ENCODE data around the gene CNOT11. TPM values are rescaled to one million over a fixed set of nuclear protein-coding genes. Genes with fewer than 3 reads are reported as not detected.

CNOT11 gene
- total RNA-seq (2022; extraction: Qiagen RNA extraction), result 38.6 to 56.8 TPM (median 40.2 TPM) in 5 replicates

DNA sequence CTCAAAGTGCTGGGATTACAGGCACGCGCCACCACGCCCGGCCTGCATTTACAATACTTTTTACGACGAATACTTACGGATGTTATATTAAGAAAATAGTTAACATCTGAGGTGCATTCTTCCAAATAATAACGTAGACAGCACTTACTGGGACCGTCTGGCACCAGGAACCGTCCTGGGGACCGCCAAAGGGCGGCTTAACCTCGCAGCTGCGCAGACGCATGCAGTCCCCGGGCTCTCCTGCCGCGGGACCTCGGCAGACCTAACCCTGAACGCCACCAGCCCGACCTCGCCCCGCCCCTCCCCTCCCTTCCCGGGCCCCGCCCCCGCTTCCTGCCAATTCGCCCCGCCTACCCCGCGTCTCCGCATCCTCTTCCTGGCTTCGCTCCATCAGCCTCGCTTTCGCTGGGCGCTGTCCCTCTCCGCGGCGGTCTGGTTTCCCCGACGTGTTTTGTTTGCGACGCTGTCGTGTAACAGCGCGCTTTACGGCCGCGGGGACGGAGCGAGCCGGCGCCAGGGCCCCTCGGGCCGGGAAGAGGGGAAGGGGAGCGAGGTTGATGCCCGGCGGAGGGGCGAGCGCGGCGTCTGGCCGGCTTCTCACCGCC, at the start of gene CNOT11:
Gene CNOT11 (plus strand): TSS at position 479 of the 605 bp plus-strand sequence. CDS start 79 bp downstream, at position 558.

GRCh38 chr2:101308432-101309210, 55.9 kb downstream of the CNOT11 start, which contains the start of gene RNF149:
Gene RNF149 (minus strand): TSS chr2:101308701. CDS start chr2:101308588, 113 bp downstream.

Other genes with a start within 250 kb of the CNOT11 start
- 79.6 to 107 TPM (median 90.9 TPM) in 5 replicates for gene TBC1D8, start 101.5 kb upstream of the CNOT11 start, total RNA-seq (2022; extraction: Qiagen RNA extraction)
- 33.3 to 48.4 TPM (median 43.6 TPM) in 5 replicates for gene RNF149, start 55.8 kb downstream of the CNOT11 start, total RNA-seq (2022; extraction: Qiagen RNA extraction)
- 6.8 to 13.4 TPM (median 11.9 TPM) in 5 replicates for gene CREG2, start 134.6 kb downstream of the CNOT11 start, total RNA-seq (2022; extraction: Qiagen RNA extraction)
- gene RFX8, start 222.2 kb downstream of the CNOT11 start, total RNA-seq (2022; extraction: Qiagen RNA extraction), result not detected in 5 replicates

Measured in A549 treated with Mapracorat at 1 μM for 4 hours (cell line).